ENCODE measurements around the gene SULT4A1. TPM values are rescaled to one million over a fixed set of nuclear protein-coding genes. Genes with fewer than 3 reads are reported as not detected.

SULT4A1 gene
- total RNA-seq, 1 experiment from 2014 or later: 8.4 TPM

GRCh38 chr22:43812149-43812842, 50.0 kb downstream of the SULT4A1 start, which contains the start of gene EFCAB6:
Gene EFCAB6 (minus strand): TSS chr22:43812305. CDS start chr22:43782318, 29,987 bp downstream.
- Histone ChIP-seq H3K27me3 (ENCODE audit: insufficient read depth, low read length) (peaks cover 7% of the 10 kb centered on the region; the same call in 1 of the 2 replicates), H3K36me3 (ENCODE audit: control insufficient read depth in 1 of 2, insufficient read depth in 2 of 2, low read length in 2 of 2) (no peaks in the 10 kb centered on the region), H3K9me2 (ENCODE audit: insufficient read depth) (no peaks in the 10 kb centered on the region), H3K4me2 (ENCODE audit: low read length) (peak within 1 kb of the TSS; percentile 70), H4K20me1 (ENCODE audit: insufficient read depth) (no peaks in the 10 kb centered on the region), H3K4me1 (ENCODE audit: control insufficient read depth in 1 of 2, insufficient read depth in 2 of 2, low read length in 2 of 2) (peaks cover 0 to 17% of the 10 kb centered on the region in 2 experiments; a peak in 1 of 4 replicates), H3K9me3 (ENCODE audit: control insufficient read depth in 1 of 2, insufficient read depth in 1 of 2, low read depth in 1 of 2, low read length in 2 of 2) (no peaks in the 10 kb centered on the region), H3K27ac (ENCODE audit: low read depth, low read length) (peak within 1 kb of the TSS; percentile 54), H2AFZ (ENCODE audit: low read depth, low read length, poor library complexity, severe bottlenecking) (no peak within 1 kb of the TSS), H3K79me2 (ENCODE audit: insufficient read depth, low read length) (0 out of 2 replicates have a peak, but pooled peaks cover 8% of the 10 kb centered on the region), H3K4me3 (replicated peaks in 1 of 2; ENCODE audit: low read depth in 1 of 2, low read length in 2 of 2) (peak within 1 kb of the TSS; percentile 60 to 63), H3K9ac (ENCODE audit: low read length) (peak within 1 kb of the TSS; percentile 69)
- POLR2A ChIA-PET: no interaction called here
- ATAC-seq (peak; percentile 85), DNase-seq (ENCODE audit: low read depth, low spot score) (peak; percentile 56)
- BruUV-seq (replicated peaks): TSS peak; percentile 80
- intact Hi-C loops (cut with micrococcal nuclease): no loop called here
- CTCF ChIA-PET: interaction anchor here (0.8 to 1.5 kb wide), 2 partner anchors 71 to 73 kb away, joined by 3 to 5 read pairs; no protein-coding TSS in a partner anchor
- RAD21 ChIA-PET (ENCODE audit: low non-redundant PET in 1 of 2, low total read pairs in 2 of 2, uncharacterized antibody in 2 of 2, unreplicated experiment in 2 of 2): no interaction called here
- TF ChIP-seq SP1 (IDR thresholded peaks at IDR 0.05; ENCODE audit: low read depth): peak; percentile 80
- TF ChIP-seq ATF3 (IDR thresholded peaks at IDR 0.05): no peak
- TF ChIP-seq ZNF274 (IDR thresholded peaks at IDR 0.05; ENCODE audit: low read depth, low read length): no peak
- TF ChIP-seq SIN3A (IDR thresholded peaks at IDR 0.05; ENCODE audit: low read depth): no peak; the same call in 1 of the 2 replicates
- TF ChIP-seq ZFX (IDR thresholded peaks at IDR 0.05): peak; percentile 60; the same call in 1 of the 2 replicates
- TF ChIP-seq CTCF (IDR thresholded peaks at IDR 0.05 in 2 of 3, conservative IDR thresholded peaks at IDR 0.05 in 1 of 3; ENCODE audit: borderline replicate concordance in 1 of 3, insufficient read depth in 1 of 3, low read depth in 2 of 3, low read length in 2 of 3): no peak
- no peak for TF ChIP-seq POLR2A (IDR thresholded peaks at IDR 0.05; ENCODE audit: borderline replicate concordance, extremely low read depth, insufficient read depth, insufficient read length)
- TF ChIP-seq ZBTB33 (IDR thresholded peaks at IDR 0.05; ENCODE audit: extremely low read depth, insufficient replicate concordance, low read length): no peak
- TF ChIP-seq TCF7L2 (IDR thresholded peaks at IDR 0.05; ENCODE audit: borderline replicate concordance, extremely low read depth, insufficient read depth, insufficient read length): no peak
- TF ChIP-seq CBX3 (IDR thresholded peaks at IDR 0.05; ENCODE audit: low read depth): no peak
- TF ChIP-seq CEBPB (IDR thresholded peaks at IDR 0.05; ENCODE audit: low read depth): no peak
- no peak for TF ChIP-seq FOSL1 (IDR thresholded peaks at IDR 0.05; ENCODE audit: low read depth)
- TF ChIP-seq EGR1 (IDR thresholded peaks at IDR 0.05; ENCODE audit: low read depth): 0 out of 2 replicates have a peak, but pooled peaks have one; percentile 38
- TF ChIP-seq POLR2AphosphoS5 (IDR thresholded peaks at IDR 0.05; ENCODE audit: low read depth, low read length): peak; percentile 54
- no peak for TF ChIP-seq RAD21 (IDR thresholded peaks at IDR 0.05; ENCODE audit: low read depth)
- 0 out of 2 replicates have a peak, but pooled peaks have one; percentile 28 for TF ChIP-seq ELF1 (IDR thresholded peaks at IDR 0.05; ENCODE audit: borderline replicate concordance, low read depth)
- no peak for TF ChIP-seq EZH2phosphoT487 (IDR thresholded peaks at IDR 0.05; ENCODE audit: borderline replicate concordance)
- no peak for TF ChIP-seq JUND (IDR thresholded peaks at IDR 0.05)
- TF ChIP-seq EZH2 (IDR thresholded peaks at IDR 0.05): no peak
- TF ChIP-seq MAX (IDR thresholded peaks at IDR 0.05): 0 out of 2 replicates have a peak, but pooled peaks have one; percentile 34
- TF ChIP-seq SRF (IDR thresholded peaks at IDR 0.05; ENCODE audit: low read depth): no peak

Measured in HCT116 (cell line).